SU-DHL-6 (cell line): ENCODE data around the gene IMPDH1.
A peak's percentile ranks its signal among the peaks of the same experiment; 100 is the strongest.

Experiments
- H2AFZ ChIP-seq: fragments of 200-600 bp; sonication (generic); 2 replicates; pipeline ENCODE4 v1.6.1; 2014; ENCODE audit warnings: low read depth, mild to moderate bottlenecking, moderate library complexity, mixed read lengths, antibody characterized with exemption, low read length; ENCODE audit not compliant: severe bottlenecking
- H3F3A ChIP-seq: fragments of 200-600 bp; shearing (Covaris generic); 2 replicates; pipeline ENCODE4 v1.6.0; 2016; ENCODE audit warnings: antibody characterized with exemption, mild to moderate bottlenecking; ENCODE audit not compliant: insufficient read depth
- H3K27ac ChIP-seq: fragments of 200-600 bp; sonication (generic); 2 replicates; pipeline ENCODE4 v1.5.1; 2016; ENCODE audit warnings: low read depth, mild to moderate bottlenecking, low read length, moderate library complexity, mixed read lengths
- H3K27me3 ChIP-seq: fragments of 200-600 bp; sonication (generic), shearing (Covaris generic); 2 replicates; pipeline ENCODE4 v1.6.0; 2014; ENCODE audit warnings: mild to moderate bottlenecking, low read length
- H3K36me3 ChIP-seq: fragments of 200-600 bp; sonication (generic); 2 replicates; pipeline ENCODE4 v1.6.1; 2014; ENCODE audit warnings: mild to moderate bottlenecking, low read length, mixed read lengths
- H3K4me2 ChIP-seq: fragments of 300-600, 200-600 bp; shearing (Covaris generic), sonication (generic); 2 replicates; pipeline ENCODE4 v1.6.0; 2014; ENCODE audit warnings: low read length, low read depth, mild to moderate bottlenecking; ENCODE audit not compliant: poor library complexity, severe bottlenecking
- H3K4me3 ChIP-seq: fragments of 200-600 bp; sonication (generic); 2 replicates; pipeline ENCODE4 v1.5.1; 2014; ENCODE audit warnings: antibody characterized with exemption, low read length, mild to moderate bottlenecking, mixed read lengths; ENCODE audit not compliant: insufficient read depth, poor library complexity, severe bottlenecking
- H3K79me2 ChIP-seq: fragments of 200-600 bp; sonication (generic); 2 replicates; pipeline ENCODE4 v1.6.1; 2014; ENCODE audit warnings: mild to moderate bottlenecking, low read length, moderate library complexity; ENCODE audit not compliant: insufficient read depth
- H3K9ac ChIP-seq: fragments of 200-600 bp; sonication (generic); 2 replicates; pipeline ENCODE4 v1.7.0; 2014; ENCODE audit warnings: mild to moderate bottlenecking, low read length
- H3K9me2 ChIP-seq: fragments of 200-600 bp; sonication (generic); replicated peaks from 2 replicates; pipeline ENCODE4 v1.6.1; 2014; ENCODE audit warnings: low read length; ENCODE audit not compliant: insufficient read depth
- H3K9me3 ChIP-seq: fragments of 200-600 bp; sonication (generic); 2 replicates; pipeline ENCODE4 v1.6.1; 2014; ENCODE audit warnings: low read length, mixed read lengths; ENCODE audit not compliant: insufficient read depth
- H4K20me1 ChIP-seq: fragments of 200-600 bp; sonication (generic); 2 replicates; pipeline ENCODE4 v1.6.1; 2014; ENCODE audit warnings: low read depth, mild to moderate bottlenecking, antibody characterized with exemption, low read length, moderate library complexity, mixed read lengths
- CTCF ChIP-seq: fragments of 200-600 bp; sonication (generic); IDR thresholded peaks from one replicate; pipeline ENCODE4 v1.5.1; 2017; ENCODE audit warnings: antibody characterized with exemption, mild to moderate bottlenecking, low read length, moderate library complexity; ENCODE audit not compliant: insufficient read depth, poor library complexity, severe bottlenecking
- EZH2phosphoT487 ChIP-seq: fragments of 200-600 bp; sonication (generic), shearing (Covaris generic); conservative IDR thresholded peaks from 2 replicates; pipeline ENCODE4 v1.6.1; 2018; ENCODE audit warnings: mild to moderate bottlenecking, antibody characterized with exemption, low read length, moderate library complexity, mixed read lengths

Gene IMPDH1

GRCh38 chr7:128398841-128399135 is 11.0 kb downstream of the IMPDH1 start:
- Histone ChIP-seq H3K27ac (no peak overlapping the region), H3K79me2 (no peaks in the 10 kb centered on the region), H3K9me2 (no peaks in the 10 kb centered on the region), H3K36me3 (no peaks in the 10 kb centered on the region), H3K27me3 (no peaks in the 10 kb centered on the region), H2AFZ (no peak overlapping the region), H3K4me3 (no peak overlapping the region), H4K20me1 (no peaks in the 10 kb centered on the region), H3K9me3 (no peaks in the 10 kb centered on the region), H3F3A (no peaks in the 10 kb centered on the region), H3K9ac (no peak overlapping the region), H3K4me2 (no peak overlapping the region)
- TF ChIP-seq EZH2phosphoT487 (no peak), CTCF (no peak)

DNA sequence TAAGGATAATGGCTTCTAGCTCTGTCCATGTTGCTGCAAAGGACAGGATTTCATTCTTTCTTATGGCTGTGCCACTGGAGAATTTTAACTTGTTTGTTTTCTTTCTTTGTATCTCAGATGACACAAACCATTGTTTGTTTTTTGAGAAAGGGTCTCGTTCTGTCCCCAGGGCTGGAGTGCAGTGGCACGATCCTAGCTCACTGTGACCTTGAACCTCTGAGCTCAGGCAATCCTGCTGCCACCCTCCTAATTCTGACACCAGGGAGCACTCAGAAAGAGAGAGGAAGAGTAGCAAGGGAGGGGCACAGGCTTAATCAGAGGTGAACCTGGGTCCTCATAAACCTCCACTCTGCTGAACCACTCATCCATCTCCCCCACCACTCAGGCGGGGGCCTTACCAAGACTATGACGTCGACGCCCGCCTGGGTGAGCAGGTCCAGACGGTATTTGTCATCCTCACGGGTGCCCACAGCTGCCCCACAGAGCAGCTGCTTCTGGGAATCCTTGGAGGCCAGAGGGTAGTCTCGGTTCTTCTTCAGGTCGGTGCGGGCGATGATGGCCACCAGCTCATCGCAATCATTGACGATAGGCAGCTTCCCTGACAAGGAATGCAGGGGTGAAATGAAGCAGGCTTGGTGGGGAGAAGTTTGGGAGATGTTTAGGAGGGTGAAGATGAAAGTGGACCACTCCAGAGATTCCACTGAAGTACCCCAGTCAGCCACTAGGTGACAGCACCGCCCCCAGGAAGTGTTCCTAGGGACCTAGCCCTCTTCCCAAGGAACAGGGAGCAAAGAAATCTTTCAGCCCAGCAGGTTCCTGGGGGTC is 11.6 kb downstream of the IMPDH1 start:
- H4K20me1 ChIP-seq, result no peaks in the 10 kb centered on the region
- no peak overlapping the region for H3K27ac ChIP-seq
- H3K27me3 ChIP-seq, result no peaks in the 10 kb centered on the region
- no peak overlapping the region for H3K9ac ChIP-seq
- H3K4me3 ChIP-seq, result no peak overlapping the region
- H2AFZ ChIP-seq, result no peak overlapping the region
- H3K9me2 ChIP-seq, result no peaks in the 10 kb centered on the region
- no peaks in the 10 kb centered on the region for H3K36me3 ChIP-seq
- no peak for TF ChIP-seq EZH2phosphoT487
- peak; percentile 91 for TF ChIP-seq CTCF
- H3F3A ChIP-seq, result no peaks in the 10 kb centered on the region
- H3K4me2 ChIP-seq, result no peak overlapping the region
- H3K79me2 ChIP-seq, result no peaks in the 10 kb centered on the region
- H3K9me3 ChIP-seq, result no peaks in the 10 kb centered on the region

DNA sequence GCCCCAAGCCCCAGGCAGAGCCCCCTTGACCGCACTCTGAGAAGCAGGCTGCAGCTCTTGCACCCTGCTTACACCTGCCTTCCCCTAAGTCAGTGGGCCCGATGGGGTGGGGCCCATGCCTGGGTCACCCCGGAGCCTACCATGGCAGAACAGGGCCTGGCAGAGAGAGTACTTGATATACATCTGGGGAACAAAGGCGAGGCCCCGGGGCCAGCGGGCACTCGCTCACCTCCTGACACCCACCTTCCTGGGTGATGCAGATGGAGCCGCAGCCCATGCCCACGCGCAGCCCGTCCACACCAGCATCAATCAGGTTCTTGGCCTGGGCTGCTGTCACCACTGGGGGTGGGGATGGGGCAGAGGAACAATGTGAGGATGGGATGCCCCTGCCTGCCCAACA is 13.4 kb downstream of the IMPDH1 start:
- no peak overlapping the region for H2AFZ ChIP-seq
- H3K9ac ChIP-seq, result no peak overlapping the region
- no peak overlapping the region for H3K4me3 ChIP-seq
- H3K27me3 ChIP-seq, result no peaks in the 10 kb centered on the region
- H3K9me3 ChIP-seq, result no peaks in the 10 kb centered on the region
- no peak overlapping the region for H3K27ac ChIP-seq
- H3K9me2 ChIP-seq, result no peaks in the 10 kb centered on the region
- no peak for TF ChIP-seq CTCF
- H4K20me1 ChIP-seq, result no peaks in the 10 kb centered on the region
- no peak overlapping the region for H3K4me2 ChIP-seq
- H3K79me2 ChIP-seq, result no peaks in the 10 kb centered on the region
- no peaks in the 10 kb centered on the region for H3F3A ChIP-seq
- H3K36me3 ChIP-seq, result no peaks in the 10 kb centered on the region
